NCI-H2029 (cell line): ENCODE measurements around the gene FGF3.

Source experiments
- DNase-seq: peaks from one replicate; lab custom pipeline; 2025; lab: John Stamatoyannopoulos, UW

Gene FGF3

DNA sequence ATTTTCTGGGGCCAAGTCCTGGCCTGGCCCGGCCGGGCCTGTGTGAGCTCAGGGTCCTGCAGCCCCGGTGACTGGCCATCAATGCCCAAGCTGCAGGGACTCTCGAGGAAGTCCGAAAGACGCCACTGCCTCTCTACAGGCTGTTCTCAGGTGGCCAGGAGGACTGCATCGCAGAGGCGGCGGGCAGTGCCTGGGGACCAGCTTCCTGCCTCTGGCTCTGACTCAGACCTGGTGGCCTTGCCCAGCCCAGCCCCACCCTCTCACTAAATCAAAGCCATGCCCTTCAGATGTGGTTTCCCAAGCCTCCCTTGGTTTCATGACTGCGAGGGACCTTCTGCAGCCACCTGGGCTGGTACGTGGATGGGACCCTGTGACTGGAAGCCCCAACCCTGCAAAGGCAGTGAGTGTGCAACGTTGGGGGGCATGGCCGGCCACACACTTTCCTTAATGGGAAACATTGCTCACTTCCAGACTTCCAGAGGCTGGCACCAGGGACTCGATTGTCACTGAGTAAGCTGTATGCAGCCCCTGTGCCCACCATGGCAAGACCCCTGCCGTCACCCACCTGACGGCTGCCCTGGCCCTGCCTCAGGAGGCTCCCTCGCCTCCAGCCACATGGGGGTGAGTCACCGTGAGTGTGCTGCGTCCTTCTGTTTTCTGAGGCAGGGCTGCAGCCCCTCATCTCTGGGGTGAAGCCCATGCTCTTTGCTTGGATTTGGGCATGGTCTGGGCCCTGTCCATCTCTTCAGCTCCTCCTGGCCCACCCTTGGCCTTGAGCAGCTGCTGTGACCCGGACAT is 6.0 kb upstream of the FGF3 start:
- no peak for DNase-seq

DNA sequence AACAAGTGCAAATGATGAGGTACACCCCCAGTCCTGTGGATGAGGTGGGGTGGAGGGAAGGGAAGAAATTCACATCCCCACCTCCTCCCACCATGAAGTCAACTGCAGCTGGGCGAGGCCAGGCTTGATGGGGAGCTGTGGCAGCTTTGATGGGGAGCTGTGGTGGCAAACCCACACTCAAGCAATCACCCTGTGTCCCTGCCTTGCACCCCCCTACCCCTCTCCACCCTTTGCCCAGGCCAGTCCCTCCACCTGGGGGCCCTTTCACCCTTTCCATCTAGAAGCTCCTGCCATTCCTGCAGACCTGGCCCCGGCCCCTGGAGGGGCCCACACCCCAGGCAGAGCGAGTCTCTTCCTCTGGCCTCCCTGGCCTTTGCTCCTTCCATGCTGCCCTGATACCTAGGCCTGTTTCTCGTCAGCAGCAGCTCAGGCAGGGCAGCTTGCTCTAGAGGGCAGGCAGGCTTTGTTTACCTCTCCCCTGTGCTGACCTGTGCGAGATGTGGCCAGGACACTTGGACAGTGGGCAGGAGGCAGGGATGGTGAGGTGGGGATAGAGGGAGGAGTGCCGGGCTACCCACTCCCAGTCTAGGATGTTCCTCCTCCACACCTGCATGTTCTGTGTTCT is 4.5 kb upstream of the FGF3 start:
- DNase-seq: no peak

DNA sequence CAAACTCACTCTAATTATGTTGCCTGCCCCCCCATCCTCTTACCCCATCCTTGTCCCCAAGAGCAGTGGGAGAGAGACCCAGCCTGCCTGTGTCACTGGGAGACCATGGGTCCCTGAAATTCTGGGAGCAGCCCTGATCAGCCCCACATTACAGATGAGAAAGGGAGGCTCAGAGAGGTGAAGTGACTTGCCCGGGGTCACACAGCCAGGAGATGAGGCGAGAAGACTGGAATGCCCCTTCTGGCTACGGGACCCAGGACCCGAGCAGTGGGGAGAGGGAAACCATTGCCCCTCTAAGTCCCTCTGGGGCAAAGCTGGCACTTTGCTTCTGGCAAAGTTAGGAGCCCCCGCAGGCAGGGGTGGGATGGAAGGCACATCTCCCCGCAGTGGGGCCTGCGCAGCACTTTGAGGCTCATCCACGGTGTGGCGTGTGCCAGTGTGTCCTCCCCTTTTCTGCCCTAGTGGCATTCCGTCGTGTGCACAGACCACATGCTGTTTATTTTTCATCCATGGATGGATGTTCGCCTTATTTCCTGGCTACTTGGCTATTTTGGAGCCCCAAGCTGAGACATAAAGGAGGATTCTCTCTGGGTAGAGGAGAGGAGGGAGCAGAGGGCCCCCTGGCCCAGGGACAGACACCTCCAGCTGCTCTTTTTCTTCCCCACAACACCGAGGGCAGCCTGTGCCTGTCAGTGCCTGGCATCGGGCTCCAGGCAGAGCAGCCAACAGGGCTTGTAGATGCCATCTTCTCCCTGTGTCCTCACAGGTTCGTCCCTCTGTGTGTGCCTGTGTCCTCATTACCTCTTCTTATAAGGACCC is 3.7 kb upstream of the FGF3 start:
- DNase-seq: no peak

DNA sequence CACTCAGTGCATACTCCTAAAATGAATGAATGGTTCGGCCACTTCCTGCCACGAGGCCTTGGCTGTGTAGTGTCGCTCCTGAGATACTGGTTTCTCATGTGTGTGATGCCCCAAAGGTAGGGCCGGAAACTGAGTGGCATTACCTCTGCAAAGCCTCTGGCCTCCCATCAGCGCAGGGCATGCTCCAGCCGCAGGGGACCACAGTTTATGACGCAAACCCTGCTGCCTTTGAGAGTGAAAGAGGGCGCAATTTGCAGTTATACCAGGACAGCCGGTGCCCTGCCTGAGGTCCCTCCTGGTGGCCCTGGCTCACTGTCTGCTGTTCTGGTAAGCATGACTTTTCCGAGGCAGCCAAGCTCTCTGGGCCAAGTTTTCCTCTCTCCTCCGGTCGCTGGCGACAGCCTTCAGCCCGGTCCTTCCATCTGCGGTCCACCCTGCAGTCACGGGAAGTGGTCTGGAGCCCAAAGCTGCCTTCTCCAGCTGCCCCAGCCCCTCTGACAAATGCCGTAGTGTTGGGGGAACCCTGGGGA is 2.4 kb upstream of the FGF3 start:
- no peak for DNase-seq

DNA sequence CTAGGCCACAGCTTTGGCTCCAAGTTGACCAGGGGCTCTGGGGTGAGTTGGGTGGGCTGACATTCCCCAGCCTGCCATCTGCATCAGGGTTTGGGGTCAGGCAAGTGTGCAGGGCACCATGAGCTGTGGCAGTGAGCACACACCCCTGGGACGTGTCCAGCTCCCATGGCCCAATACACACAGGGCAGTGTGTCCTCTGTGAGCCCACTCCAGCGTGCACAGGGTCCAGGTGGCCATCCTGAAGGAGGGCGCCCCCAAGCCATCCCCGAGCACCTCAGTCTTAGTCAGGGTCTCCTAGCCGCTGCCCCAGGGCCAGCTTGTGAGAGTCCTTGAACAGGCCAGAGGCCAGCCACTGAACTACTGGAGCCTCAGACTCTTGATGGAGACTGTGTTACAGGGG is 1.2 kb upstream of the FGF3 start:
- DNase-seq: no peak

DNA sequence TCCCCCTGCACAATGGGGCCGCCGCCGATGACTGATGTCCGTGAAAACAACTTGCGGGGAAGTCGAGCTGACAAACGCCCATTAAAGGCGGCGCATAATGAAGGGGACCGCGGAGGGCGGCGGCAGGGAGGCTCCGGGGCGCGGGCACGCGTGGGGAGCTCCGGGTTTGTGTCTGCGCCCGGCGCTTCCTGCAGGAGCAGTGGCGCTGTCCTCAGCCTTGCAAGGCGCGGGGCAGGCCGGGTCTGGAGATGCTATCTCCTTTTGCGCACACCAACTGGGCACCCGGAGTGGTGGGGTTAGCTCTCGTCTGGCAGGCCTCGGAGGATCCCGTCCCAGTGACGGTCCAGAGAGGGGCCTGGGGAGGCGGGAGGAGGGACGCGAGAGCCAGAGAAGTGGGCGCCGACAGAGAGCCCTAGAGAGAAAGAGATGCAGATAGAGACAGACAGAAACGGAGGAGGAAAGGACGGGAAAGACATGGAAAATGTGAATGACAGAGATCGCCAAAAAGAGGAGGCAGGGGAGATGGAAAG is 390 bp upstream of the FGF3 start:
- DNase-seq: no peak

- no peak for DNase-seq
These were observed 999 bp downstream of the FGF3 start for GRCh38 chr11:69818231-69818602.

DNA sequence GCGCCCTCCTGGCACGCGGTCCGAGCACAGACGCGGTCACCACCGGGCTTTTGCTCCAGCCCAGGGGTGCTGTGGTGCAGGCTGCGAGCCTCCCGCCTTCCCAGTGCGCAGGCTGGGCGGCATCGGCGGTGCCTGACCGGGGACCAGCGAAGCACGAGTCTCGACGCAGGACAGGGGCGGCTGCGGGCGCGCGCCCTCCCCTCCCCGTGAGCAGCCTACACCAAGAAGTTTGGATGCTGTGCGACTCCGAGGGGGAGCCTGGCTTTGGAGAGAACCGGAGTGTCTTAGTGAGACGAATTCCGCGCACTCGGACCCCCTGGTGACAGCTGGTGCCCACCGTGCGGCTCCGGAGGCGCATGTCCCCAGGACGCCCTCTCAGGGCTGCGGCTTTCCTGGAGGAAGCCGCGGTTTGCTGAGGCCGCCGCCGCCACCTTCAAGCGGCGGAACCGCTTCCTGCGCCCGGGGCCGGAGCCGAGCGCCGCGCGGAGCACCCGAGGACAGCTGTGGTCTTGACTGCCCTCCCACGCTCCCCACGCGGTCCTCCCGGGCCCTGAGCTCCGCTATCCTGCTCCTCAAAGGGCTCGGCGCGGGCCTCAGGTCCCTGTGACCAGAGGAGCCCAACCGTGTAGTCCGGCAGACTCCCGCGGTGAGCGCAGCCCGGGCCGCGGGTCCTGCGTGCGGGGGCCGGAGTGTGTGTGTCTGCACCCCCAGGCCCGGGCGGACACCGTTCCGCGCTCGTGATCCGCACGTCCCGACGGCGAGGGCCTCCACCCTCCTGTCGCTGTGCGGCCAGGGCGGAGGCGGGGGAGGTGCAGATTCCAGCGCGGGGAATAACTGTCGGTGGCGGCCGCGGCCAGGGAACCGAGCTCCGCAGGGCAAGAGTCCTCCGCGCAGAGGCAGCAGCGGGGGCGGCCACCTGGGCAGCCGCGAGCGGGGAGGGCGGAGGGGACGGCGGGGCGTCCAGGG is 1.7 kb downstream of the FGF3 start:
- DNase-seq: no peak

- no peak for DNase-seq
These were observed 2.5 kb downstream of the FGF3 start for GRCh38 chr11:69816671-69817070.

GRCh38 chr11:69815973-69816372 is 3.2 kb downstream of the FGF3 start:
- no peak for DNase-seq

- no peak for DNase-seq
These were observed 4.3 kb downstream of the FGF3 start for GRCh38 chr11:69814902-69815301.

GRCh38 chr11:69814411-69814810 is 4.8 kb downstream of the FGF3 start:
- no peak for DNase-seq

GRCh38 chr11:69813839-69814238 is 5.4 kb downstream of the FGF3 start:
- no peak for DNase-seq

GRCh38 chr11:69812946-69813345 is 6.3 kb downstream of the FGF3 start:
- DNase-seq: no peak

- no peak for DNase-seq
These were observed 7.0 kb downstream of the FGF3 start for GRCh38 chr11:69812256-69812655.

GRCh38 chr11:69811431-69811830 is 7.8 kb downstream of the FGF3 start:
- DNase-seq: no peak

GRCh38 chr11:69810289-69811118 is 8.7 kb downstream of the FGF3 start:
- no peak for DNase-seq

DNA sequence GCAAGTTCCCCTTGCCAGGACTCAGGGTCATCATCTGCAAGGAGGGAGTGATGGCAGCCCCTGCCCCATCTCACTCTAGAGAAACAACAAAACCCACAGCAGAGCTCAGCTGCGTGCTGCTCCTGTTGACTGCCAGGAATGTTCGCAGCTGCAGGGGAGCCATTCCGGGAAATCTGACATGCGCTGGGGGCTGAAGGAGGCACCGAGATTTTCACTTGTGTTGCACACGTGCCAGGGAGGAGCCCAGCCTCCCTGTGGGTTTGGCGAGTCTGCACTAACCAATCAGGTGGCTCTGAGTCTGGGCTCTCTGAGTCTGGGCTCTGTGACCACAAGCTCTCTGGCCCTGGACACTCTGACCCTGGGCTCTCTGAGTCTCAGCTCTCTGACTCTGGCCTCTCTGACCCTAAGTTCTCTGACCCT is 10.5 kb downstream of the FGF3 start:
- no peak for DNase-seq

- DNase-seq: no peak
These were observed 12.0 kb downstream of the FGF3 start for GRCh38 chr11:69807106-69807815.
